ENCODE data around the gene RAB11FIP5.
"Not testable (repeated sequence)": the region's sequence is repeated elsewhere in the genome, so short reads cannot be mapped to it uniquely, and the experiment has no call there.

RAB11FIP5 gene

GRCh38 chr2:73110168-73111072 lies 2.3 kb downstream of the RAB11FIP5 start:
- no peak for DNase-seq (ENCODE audit: low read depth)

GRCh38 chr2:73109431-73110167 lies 3.1 kb downstream of the RAB11FIP5 start:
- DNase-seq (ENCODE audit: low read depth) = no peak

- DNase-seq (ENCODE audit: low read depth) = no peak
Observed at GRCh38 chr2:73107211-73107926, 5.4 kb downstream of the RAB11FIP5 start.

GRCh38 chr2:73106791-73107190 lies 6.0 kb downstream of the RAB11FIP5 start:
- no peak for DNase-seq (ENCODE audit: low read depth)

GRCh38 chr2:73105511-73105971 lies 7.2 kb downstream of the RAB11FIP5 start:
- DNase-seq (ENCODE audit: low read depth) = no peak

- DNase-seq (ENCODE audit: low read depth) = no peak
Observed at GRCh38 chr2:73104933-73105332, 7.8 kb downstream of the RAB11FIP5 start.

- no peak for DNase-seq (ENCODE audit: low read depth)
Observed at GRCh38 chr2:73103018-73103542, 9.7 kb downstream of the RAB11FIP5 start.

- no peak for DNase-seq (ENCODE audit: low read depth)
Observed at GRCh38 chr2:73101626-73102256, 11.0 kb downstream of the RAB11FIP5 start.

GRCh38 chr2:73100956-73101355 lies 11.8 kb downstream of the RAB11FIP5 start:
- no peak for DNase-seq (ENCODE audit: low read depth)

- no peak for DNase-seq (ENCODE audit: low read depth)
Observed at GRCh38 chr2:73099486-73099885, 13.3 kb downstream of the RAB11FIP5 start.

GRCh38 chr2:73095910-73096309 lies 16.8 kb downstream of the RAB11FIP5 start:
- DNase-seq (ENCODE audit: low read depth) = no peak

- DNase-seq (ENCODE audit: low read depth) = not testable (repeated sequence)
Observed at GRCh38 chr2:73093601-73094218, 19.0 kb downstream of the RAB11FIP5 start.

- DNase-seq (ENCODE audit: low read depth) = no peak
Observed at GRCh38 chr2:73092146-73092783, 20.5 kb downstream of the RAB11FIP5 start.

GRCh38 chr2:73091696-73092095 lies 21.1 kb downstream of the RAB11FIP5 start:
- no peak for DNase-seq (ENCODE audit: low read depth)

- DNase-seq (ENCODE audit: low read depth) = no peak
Observed at GRCh38 chr2:73091164-73091563, 21.6 kb downstream of the RAB11FIP5 start.

- DNase-seq (ENCODE audit: low read depth) = no peak
Observed at GRCh38 chr2:73089270-73090030, 23.3 kb downstream of the RAB11FIP5 start.

- no peak for DNase-seq (ENCODE audit: low read depth)
Observed at GRCh38 chr2:73088703-73089102, 24.0 kb downstream of the RAB11FIP5 start.

- DNase-seq (ENCODE audit: low read depth) = no peak
Observed at GRCh38 chr2:73088211-73088610, 24.5 kb downstream of the RAB11FIP5 start.

- DNase-seq (ENCODE audit: low read depth) = no peak
Observed at GRCh38 chr2:73087311-73087710, 25.4 kb downstream of the RAB11FIP5 start.

GRCh38 chr2:73085691-73086090 lies 27.1 kb downstream of the RAB11FIP5 start:
- peak; percentile 71 for DNase-seq (ENCODE audit: low read depth)

Data from stimulated activated CD8-positive, alpha-beta memory T cell treated with anti-CD3 and anti-CD28 coated beads, Interleukin-12 subunit alpha, Interleukin-12 subunit beta, amount 100 ng/mL, for 1 hour (primary cell).